WTC11 (cell line): ENCODE results near the gene HLTF.

Source experiments
- ATF3 ChIP-seq: sonication (generic); formaldehyde crosslinking; conservative IDR thresholded peaks from 2 replicates; pipeline ENCODE4 v1.8.1; 2022; ENCODE audit warnings: mild to moderate bottlenecking, missing genetic modification reagents
- ATF6 ChIP-seq: sonication (generic); formaldehyde crosslinking; IDR thresholded peaks from 2 replicates; pipeline ENCODE4 v1.8.1; 2023; ENCODE audit warnings: mild to moderate bottlenecking, missing genetic modification reagents
- CBFB ChIP-seq: sonication (generic); formaldehyde crosslinking; IDR thresholded peaks from 2 replicates; pipeline ENCODE4 v1.8.1; 2022; ENCODE audit warnings: mild to moderate bottlenecking, low read depth, missing genetic modification reagents
- ETV6 ChIP-seq: sonication (generic); formaldehyde crosslinking; IDR thresholded peaks from 2 replicates; pipeline ENCODE4 v1.8.1; 2022; ENCODE audit warnings: mild to moderate bottlenecking, missing genetic modification reagents
- NFE2L1 ChIP-seq: sonication (generic); formaldehyde crosslinking; IDR thresholded peaks from 2 replicates; pipeline ENCODE4 v1.8.1; 2023; ENCODE audit warnings: missing genetic modification reagents
- NR3C1 ChIP-seq: sonication (generic); formaldehyde crosslinking; conservative IDR thresholded peaks from 2 replicates; pipeline ENCODE4 v1.8.1; 2023; ENCODE audit warnings: low read depth, mild to moderate bottlenecking, missing genetic modification reagents
- SP1 ChIP-seq: sonication (generic); formaldehyde crosslinking; conservative IDR thresholded peaks from 2 replicates; pipeline ENCODE4 v1.8.1; 2022; ENCODE audit warnings: missing genetic modification reagents
- ZBTB43 ChIP-seq: sonication (generic); formaldehyde crosslinking; IDR thresholded peaks from 2 replicates; pipeline ENCODE4 v1.8.1; 2023; ENCODE audit warnings: mild to moderate bottlenecking, missing genetic modification reagents
- TF ChIP-seq, protein P1 (sequence below): fragments of 200-600 bp; IDR thresholded peaks from 2 replicates; pipeline ENCODE4 v1.8.0; 2022; ENCODE audit warnings: antibody characterized with exemption
- TF ChIP-seq, protein P2 (sequence below): sonication (generic); formaldehyde crosslinking; IDR thresholded peaks from 2 replicates; pipeline ENCODE4 v1.8.1; 2022; ENCODE audit warnings: low read depth, missing genetic modification reagents, borderline replicate concordance

- TF ChIP-seq SP1 (CRISPR knock-in tag) (no peak), CBFB (no peak), NR3C1 (CRISPR knock-in tag) (no peak), ATF6 (CRISPR knock-in tag) (no peak), ETV6 (no peak), ATF3 (CRISPR knock-in tag) (no peak), NFE2L1 (CRISPR knock-in tag) (no peak), ZBTB43 (CRISPR knock-in tag) (no peak)
- TF ChIP-seq, protein P1, sequence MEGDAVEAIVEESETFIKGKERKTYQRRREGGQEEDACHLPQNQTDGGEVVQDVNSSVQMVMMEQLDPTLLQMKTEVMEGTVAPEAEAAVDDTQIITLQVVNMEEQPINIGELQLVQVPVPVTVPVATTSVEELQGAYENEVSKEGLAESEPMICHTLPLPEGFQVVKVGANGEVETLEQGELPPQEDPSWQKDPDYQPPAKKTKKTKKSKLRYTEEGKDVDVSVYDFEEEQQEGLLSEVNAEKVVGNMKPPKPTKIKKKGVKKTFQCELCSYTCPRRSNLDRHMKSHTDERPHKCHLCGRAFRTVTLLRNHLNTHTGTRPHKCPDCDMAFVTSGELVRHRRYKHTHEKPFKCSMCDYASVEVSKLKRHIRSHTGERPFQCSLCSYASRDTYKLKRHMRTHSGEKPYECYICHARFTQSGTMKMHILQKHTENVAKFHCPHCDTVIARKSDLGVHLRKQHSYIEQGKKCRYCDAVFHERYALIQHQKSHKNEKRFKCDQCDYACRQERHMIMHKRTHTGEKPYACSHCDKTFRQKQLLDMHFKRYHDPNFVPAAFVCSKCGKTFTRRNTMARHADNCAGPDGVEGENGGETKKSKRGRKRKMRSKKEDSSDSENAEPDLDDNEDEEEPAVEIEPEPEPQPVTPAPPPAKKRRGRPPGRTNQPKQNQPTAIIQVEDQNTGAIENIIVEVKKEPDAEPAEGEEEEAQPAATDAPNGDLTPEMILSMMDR = no peak
- TF ChIP-seq, protein P2, sequence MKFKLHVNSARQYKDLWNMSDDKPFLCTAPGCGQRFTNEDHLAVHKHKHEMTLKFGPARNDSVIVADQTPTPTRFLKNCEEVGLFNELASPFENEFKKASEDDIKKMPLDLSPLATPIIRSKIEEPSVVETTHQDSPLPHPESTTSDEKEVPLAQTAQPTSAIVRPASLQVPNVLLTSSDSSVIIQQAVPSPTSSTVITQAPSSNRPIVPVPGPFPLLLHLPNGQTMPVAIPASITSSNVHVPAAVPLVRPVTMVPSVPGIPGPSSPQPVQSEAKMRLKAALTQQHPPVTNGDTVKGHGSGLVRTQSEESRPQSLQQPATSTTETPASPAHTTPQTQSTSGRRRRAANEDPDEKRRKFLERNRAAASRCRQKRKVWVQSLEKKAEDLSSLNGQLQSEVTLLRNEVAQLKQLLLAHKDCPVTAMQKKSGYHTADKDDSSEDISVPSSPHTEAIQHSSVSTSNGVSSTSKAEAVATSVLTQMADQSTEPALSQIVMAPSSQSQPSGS (CRISPR knock-in tag) = no peak
These were observed 72.6 kb downstream of the HLTF start for GRCh38 chr3:149013726-149014125.
